A673 (cell line): ENCODE measurements around the gene CCDC74B.
"Not testable (repeated sequence)": the region's sequence is repeated elsewhere in the genome, so short reads cannot be mapped to it uniquely, and the experiment has no call there.

ENCODE experiments used
- EZH2 ChIP-seq: fragments of 200-600 bp; sonication (generic); IDR thresholded peaks from 2 replicates; pipeline ENCODE4 v1.6.1; 2017; ENCODE audit warnings: borderline replicate concordance, low read depth, mild to moderate bottlenecking, mixed read lengths, antibody characterized with exemption, low read length; ENCODE audit not compliant: poor library complexity, severe bottlenecking
- TF ChIP-seq, protein P1 (sequence below): fragments of 300-800, 200-600 bp; sonication (generic); conservative IDR thresholded peaks from 2 replicates; pipeline ENCODE4 v1.5.1; 2017; ENCODE audit warnings: low read depth, mild to moderate bottlenecking, antibody characterized with exemption, low read length, moderate library complexity, mixed read lengths

DNA sequence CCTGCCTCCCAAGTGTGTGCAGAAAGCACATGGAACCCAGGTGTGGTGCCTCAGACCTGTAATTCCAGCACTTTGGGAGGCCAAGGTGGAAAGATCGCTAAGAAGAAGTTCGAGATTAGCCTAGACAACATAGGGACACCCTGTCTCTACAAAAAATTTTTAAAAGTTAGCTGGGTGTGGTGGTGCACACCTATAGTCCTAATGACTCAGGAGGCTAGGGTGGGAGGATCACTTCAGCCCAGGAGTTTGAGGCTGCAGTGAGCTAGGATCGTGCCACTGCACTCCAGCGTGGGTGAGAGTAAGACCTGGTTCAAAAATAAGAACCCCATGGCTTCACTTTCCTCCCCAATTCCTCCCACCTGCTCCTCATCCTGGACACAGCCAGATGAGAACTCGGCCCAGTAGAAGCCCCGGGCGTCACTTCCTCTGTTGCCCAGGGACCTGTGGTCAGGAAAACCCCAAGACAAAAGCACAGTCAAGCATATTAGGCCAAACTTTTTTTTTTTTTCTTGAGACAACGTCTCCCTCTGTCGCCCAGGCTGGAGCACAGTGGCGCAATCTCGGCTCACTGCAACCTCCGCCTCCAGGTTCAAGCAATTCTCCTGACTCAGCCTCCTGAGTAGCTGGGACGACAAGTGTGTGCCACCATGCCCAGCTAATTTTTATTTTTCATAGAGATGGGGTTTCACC, 13.1 kb upstream of the CCDC74B start:
- TF ChIP-seq, protein P1, sequence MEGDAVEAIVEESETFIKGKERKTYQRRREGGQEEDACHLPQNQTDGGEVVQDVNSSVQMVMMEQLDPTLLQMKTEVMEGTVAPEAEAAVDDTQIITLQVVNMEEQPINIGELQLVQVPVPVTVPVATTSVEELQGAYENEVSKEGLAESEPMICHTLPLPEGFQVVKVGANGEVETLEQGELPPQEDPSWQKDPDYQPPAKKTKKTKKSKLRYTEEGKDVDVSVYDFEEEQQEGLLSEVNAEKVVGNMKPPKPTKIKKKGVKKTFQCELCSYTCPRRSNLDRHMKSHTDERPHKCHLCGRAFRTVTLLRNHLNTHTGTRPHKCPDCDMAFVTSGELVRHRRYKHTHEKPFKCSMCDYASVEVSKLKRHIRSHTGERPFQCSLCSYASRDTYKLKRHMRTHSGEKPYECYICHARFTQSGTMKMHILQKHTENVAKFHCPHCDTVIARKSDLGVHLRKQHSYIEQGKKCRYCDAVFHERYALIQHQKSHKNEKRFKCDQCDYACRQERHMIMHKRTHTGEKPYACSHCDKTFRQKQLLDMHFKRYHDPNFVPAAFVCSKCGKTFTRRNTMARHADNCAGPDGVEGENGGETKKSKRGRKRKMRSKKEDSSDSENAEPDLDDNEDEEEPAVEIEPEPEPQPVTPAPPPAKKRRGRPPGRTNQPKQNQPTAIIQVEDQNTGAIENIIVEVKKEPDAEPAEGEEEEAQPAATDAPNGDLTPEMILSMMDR = not testable (repeated sequence)
- not testable (repeated sequence) for TF ChIP-seq EZH2
